ENCODE data around the gene ABCF2. TPM values are rescaled to one million over a fixed set of nuclear protein-coding genes. Genes with fewer than 3 reads are reported as not detected.

ABCF2 gene
- total RNA-seq, 1 donor = 70.0 TPM

- no peak for TF ChIP-seq CTCF (IDR thresholded peaks at IDR 0.05; ENCODE audit: insufficient read depth, low read depth, low read length)
- DNase-seq (ENCODE audit: low read depth) = no peak
- H3K4me3 ChIP-seq (ENCODE audit: low read depth, low read length) = no peak overlapping the region
These were observed 51.8 kb downstream of the ABCF2 start for GRCh38 chr7:151175047-151175792.

- DNase-seq (ENCODE audit: low read depth) = peak; percentile 36
- TF ChIP-seq CTCF (IDR thresholded peaks at IDR 0.05; ENCODE audit: insufficient read depth, low read depth, low read length) = no peak
- no peak overlapping the region for H3K4me3 ChIP-seq (ENCODE audit: low read depth, low read length)
These were observed 52.6 kb downstream of the ABCF2 start for GRCh38 chr7:151174246-151175046.

- DNase-seq (ENCODE audit: low read depth) = no peak
- no peak overlapping the region for H3K4me3 ChIP-seq (ENCODE audit: low read depth, low read length)
- no peak for TF ChIP-seq CTCF (IDR thresholded peaks at IDR 0.05; ENCODE audit: insufficient read depth, low read depth, low read length)
These were observed 53.4 kb downstream of the ABCF2 start for GRCh38 chr7:151173386-151174245.

- peak; percentile 100 for TF ChIP-seq CTCF (IDR thresholded peaks at IDR 0.05; ENCODE audit: insufficient read depth, low read depth, low read length)
- H3K4me3 ChIP-seq (ENCODE audit: low read depth, low read length) = no peak overlapping the region
- DNase-seq (ENCODE audit: low read depth) = peak; percentile 67
These were observed 54.5 kb downstream of the ABCF2 start for GRCh38 chr7:151172273-151173141.

- H3K4me3 ChIP-seq (ENCODE audit: low read depth, low read length) = no peak overlapping the region
- DNase-seq (ENCODE audit: low read depth) = no peak
- TF ChIP-seq CTCF (IDR thresholded peaks at IDR 0.05; ENCODE audit: insufficient read depth, low read depth, low read length) = no peak
These were observed 58.2 kb downstream of the ABCF2 start for GRCh38 chr7:151168787-151169162.

All from fibroblast of villous mesenchyme (primary cell).